Astrocyte of the spinal cord (primary cell): ENCODE measurements around the gene ZMYM2.

Experiments used
- DNase-seq: peaks from one replicate; pipeline ENCODE4 v3.0.0; 2011; ENCODE audit warnings: low read depth, low spot score
- H3K4me3 ChIP-seq: 2 replicates; pipeline ENCODE4 v1.5.1; 2011; ENCODE audit warnings: low read depth, mild to moderate bottlenecking, low read length, moderate library complexity
- CTCF ChIP-seq: IDR thresholded peaks from 2 replicates; pipeline ENCODE4 v1.5.1; 2012; ENCODE audit warnings: low read depth, mild to moderate bottlenecking, low read length, inconsistent platforms
- in situ Hi-C: cut with HindIII; loops from 2 replicates; pipeline ENCODE4 v1.10.0; 2017; ENCODE audit warnings: low sequenced_read_pairs

The ZMYM2 gene

GRCh38 chr13:19984430-19985218 lies 26.1 kb downstream of the ZMYM2 start:
- DNase-seq = peak; percentile 59
- no peak overlapping the region for H3K4me3 ChIP-seq
- in situ Hi-C loops = no loop called here
- TF ChIP-seq CTCF = peak; percentile 68

GRCh38 chr13:19985219-19985556 lies 26.7 kb downstream of the ZMYM2 start:
- H3K4me3 ChIP-seq = no peak overlapping the region
- in situ Hi-C loops = no loop called here
- DNase-seq = no peak
- TF ChIP-seq CTCF = no peak

GRCh38 chr13:19991531-19991930 lies 33.0 kb downstream of the ZMYM2 start:
- H3K4me3 ChIP-seq = no peak overlapping the region
- no peak for TF ChIP-seq CTCF
- in situ Hi-C loops = no loop called here
- DNase-seq = no peak

GRCh38 chr13:19993024-19993423 lies 34.5 kb downstream of the ZMYM2 start:
- in situ Hi-C loops = no loop called here
- no peak overlapping the region for H3K4me3 ChIP-seq
- TF ChIP-seq CTCF = no peak
- DNase-seq = no peak

GRCh38 chr13:19998960-19999359 lies 40.4 kb downstream of the ZMYM2 start:
- no peak for TF ChIP-seq CTCF
- DNase-seq = no peak
- in situ Hi-C loops = no loop called here
- no peak overlapping the region for H3K4me3 ChIP-seq

GRCh38 chr13:20000062-20000552 lies 41.6 kb downstream of the ZMYM2 start:
- no peak for TF ChIP-seq CTCF
- H3K4me3 ChIP-seq = no peak overlapping the region
- DNase-seq = no peak
- in situ Hi-C loops = no loop called here
